Measurements from ENCODE around the gene PACSIN2.

The PACSIN2 gene

DNA sequence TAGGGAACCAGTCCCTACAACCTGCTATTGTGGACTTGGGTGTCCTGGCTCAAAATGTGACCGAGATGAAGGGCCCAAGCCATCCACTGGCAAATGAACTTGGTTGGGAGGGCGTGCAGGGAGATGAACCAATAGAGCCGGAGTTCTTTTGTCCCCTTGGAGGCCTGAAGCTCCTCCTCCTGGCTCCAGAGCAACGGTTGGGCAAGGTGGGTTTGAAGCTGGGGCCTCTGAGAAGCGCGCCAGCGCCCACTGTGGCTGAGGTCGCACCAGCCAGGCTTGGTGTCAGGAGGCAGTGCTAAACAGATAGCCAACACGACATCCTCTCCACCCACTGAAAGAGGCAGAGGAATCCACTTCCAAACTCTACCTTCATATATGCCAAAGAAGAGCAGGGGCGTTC, 36.0 kb upstream of the PACSIN2 start:
- TF ChIP-seq TAF1 (IDR thresholded peaks at IDR 0.05; ENCODE audit: borderline replicate concordance, insufficient read depth, low read length), result no peak
- no peak for TF ChIP-seq SIN3A (IDR thresholded peaks at IDR 0.05; ENCODE audit: borderline replicate concordance, insufficient read depth, low read length)
- TF ChIP-seq POLR2AphosphoS5 (IDR thresholded peaks at IDR 0.05; ENCODE audit: low read depth, low read length), result no peak
- TF ChIP-seq FOXP2 (optimal IDR thresholded peaks at IDR 0.05; ENCODE audit: borderline replicate concordance, extremely low read depth, extremely low read length, insufficient read depth), result no peak
- TF ChIP-seq, protein P1, sequence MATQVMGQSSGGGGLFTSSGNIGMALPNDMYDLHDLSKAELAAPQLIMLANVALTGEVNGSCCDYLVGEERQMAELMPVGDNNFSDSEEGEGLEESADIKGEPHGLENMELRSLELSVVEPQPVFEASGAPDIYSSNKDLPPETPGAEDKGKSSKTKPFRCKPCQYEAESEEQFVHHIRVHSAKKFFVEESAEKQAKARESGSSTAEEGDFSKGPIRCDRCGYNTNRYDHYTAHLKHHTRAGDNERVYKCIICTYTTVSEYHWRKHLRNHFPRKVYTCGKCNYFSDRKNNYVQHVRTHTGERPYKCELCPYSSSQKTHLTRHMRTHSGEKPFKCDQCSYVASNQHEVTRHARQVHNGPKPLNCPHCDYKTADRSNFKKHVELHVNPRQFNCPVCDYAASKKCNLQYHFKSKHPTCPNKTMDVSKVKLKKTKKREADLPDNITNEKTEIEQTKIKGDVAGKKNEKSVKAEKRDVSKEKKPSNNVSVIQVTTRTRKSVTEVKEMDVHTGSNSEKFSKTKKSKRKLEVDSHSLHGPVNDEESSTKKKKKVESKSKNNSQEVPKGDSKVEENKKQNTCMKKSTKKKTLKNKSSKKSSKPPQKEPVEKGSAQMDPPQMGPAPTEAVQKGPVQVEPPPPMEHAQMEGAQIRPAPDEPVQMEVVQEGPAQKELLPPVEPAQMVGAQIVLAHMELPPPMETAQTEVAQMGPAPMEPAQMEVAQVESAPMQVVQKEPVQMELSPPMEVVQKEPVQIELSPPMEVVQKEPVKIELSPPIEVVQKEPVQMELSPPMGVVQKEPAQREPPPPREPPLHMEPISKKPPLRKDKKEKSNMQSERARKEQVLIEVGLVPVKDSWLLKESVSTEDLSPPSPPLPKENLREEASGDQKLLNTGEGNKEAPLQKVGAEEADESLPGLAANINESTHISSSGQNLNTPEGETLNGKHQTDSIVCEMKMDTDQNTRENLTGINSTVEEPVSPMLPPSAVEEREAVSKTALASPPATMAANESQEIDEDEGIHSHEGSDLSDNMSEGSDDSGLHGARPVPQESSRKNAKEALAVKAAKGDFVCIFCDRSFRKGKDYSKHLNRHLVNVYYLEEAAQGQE (IDR thresholded peaks at IDR 0.05; ENCODE audit: insufficient read depth in 1 of 2, low read depth in 2 of 2, low read length in 2 of 2), result no peak

DNA sequence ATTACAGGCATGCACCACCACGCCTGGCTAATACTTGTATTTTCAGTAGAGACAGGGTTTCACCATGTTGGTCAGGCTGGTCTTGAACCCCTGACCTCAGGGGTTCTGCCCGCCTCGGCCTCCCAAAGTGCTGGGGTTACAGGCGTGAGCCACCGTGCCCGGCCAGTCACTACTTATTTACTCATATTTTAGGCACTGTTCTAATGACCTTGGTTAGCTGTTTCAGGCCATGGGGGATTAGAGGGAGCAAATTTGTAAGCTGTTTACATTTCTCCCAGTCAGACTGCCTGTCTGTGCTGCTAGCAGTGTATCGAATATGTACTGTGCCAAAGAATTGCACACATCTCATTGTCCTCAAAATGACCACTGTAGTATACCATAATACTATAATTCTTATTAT, 32.7 kb upstream of the PACSIN2 start:
- TF ChIP-seq POLR2AphosphoS5 (IDR thresholded peaks at IDR 0.05; ENCODE audit: low read depth, low read length) (no peak), SIN3A (IDR thresholded peaks at IDR 0.05; ENCODE audit: borderline replicate concordance, insufficient read depth, low read length) (no peak), TAF1 (IDR thresholded peaks at IDR 0.05; ENCODE audit: borderline replicate concordance, insufficient read depth, low read length) (no peak)

DNA sequence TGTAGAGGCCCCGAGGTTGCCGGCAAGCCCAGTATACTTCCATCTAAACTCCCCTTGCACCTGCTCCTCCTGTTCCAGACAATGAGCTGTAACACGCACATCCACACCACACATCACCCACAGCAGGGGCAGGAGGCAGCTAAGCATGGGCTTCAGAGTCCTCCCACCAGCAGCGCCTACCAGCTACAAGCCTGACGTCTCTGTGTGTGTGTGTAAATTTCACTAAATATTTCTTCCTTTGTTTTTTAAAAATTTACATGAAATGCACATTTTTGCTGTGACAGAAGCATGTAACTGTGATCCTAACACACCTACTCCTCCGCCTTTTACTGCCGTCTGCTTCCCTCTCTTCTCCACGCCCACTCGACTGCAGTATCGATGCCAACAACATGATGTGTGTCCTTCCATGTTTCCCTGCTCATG, 29.4 kb upstream of the PACSIN2 start:
- no peak for TF ChIP-seq FOXP2 (optimal IDR thresholded peaks at IDR 0.05; ENCODE audit: borderline replicate concordance, extremely low read depth, extremely low read length, insufficient read depth)
- TF ChIP-seq TAF1 (IDR thresholded peaks at IDR 0.05; ENCODE audit: borderline replicate concordance, insufficient read depth, low read length), result no peak
- TF ChIP-seq POLR2AphosphoS5 (IDR thresholded peaks at IDR 0.05; ENCODE audit: low read depth, low read length), result no peak
- TF ChIP-seq, protein P1 (IDR thresholded peaks at IDR 0.05; ENCODE audit: insufficient read depth in 1 of 2, low read depth in 2 of 2, low read length in 2 of 2), result no peak
- no peak for TF ChIP-seq SIN3A (IDR thresholded peaks at IDR 0.05; ENCODE audit: borderline replicate concordance, insufficient read depth, low read length)

DNA sequence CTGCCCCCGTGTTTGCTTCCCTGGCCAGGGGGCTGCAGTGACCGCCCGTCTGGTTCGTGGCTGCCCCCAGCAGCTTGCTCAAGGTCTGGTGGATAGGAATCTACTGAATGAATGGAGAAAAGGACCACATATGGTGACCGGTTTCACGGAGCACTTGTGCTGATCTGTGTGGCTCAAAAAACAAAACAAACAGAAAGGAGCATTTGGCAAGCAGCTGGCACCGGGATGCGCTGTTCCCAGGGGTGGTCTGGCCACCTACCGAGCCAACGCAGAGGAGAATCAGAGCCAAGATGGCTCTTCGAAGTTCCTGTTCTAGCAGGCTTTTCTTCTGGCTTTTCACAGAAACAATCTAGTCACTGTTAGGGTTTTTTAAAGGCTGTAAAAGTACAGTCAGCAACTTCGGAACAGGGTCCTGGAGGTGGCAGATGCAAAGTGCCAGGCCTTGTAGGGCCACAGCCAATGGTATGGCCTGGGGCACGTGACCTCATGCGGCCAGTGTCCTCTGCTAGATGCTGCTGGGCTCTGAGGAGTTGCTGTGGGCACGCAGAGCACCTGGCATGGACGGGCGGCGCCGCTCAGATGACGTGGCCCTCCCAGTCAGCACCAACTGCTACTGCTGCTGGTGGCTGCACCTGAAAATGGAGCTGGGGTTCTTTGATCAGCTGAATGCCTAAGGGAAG, 27.3 kb upstream of the PACSIN2 start:
- TF ChIP-seq, protein P1 (IDR thresholded peaks at IDR 0.05; ENCODE audit: insufficient read depth in 1 of 2, low read depth in 2 of 2, low read length in 2 of 2), result no peak
- TF ChIP-seq FOXP2 (optimal IDR thresholded peaks at IDR 0.05; ENCODE audit: borderline replicate concordance, extremely low read depth, extremely low read length, insufficient read depth), result no peak
- TF ChIP-seq POLR2AphosphoS5 (IDR thresholded peaks at IDR 0.05; ENCODE audit: low read depth, low read length), result no peak
- TF ChIP-seq TAF1 (IDR thresholded peaks at IDR 0.05; ENCODE audit: borderline replicate concordance, insufficient read depth, low read length), result no peak
- TF ChIP-seq SIN3A (IDR thresholded peaks at IDR 0.05; ENCODE audit: borderline replicate concordance, insufficient read depth, low read length), result no peak

DNA sequence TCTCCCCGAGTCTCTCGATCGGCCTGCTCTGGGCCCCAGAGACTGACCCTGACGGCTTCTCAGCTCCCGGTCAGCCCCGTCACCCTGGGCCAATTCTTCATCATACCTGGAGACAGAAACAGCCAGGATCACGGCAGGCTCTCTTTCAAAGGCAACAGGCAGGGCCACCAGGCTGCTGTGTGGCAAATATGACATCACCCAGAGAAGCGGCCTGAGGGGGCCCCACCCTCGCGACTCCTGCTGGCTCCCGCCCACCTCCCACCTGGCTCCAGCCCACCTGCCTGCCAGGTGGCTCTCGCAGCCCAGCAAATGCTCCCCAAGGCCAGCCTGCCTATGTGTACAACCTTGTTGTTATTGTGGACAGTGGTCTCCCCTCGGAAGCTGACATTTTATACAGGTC, 24.9 kb upstream of the PACSIN2 start:
- TF ChIP-seq, protein P1 (IDR thresholded peaks at IDR 0.05; ENCODE audit: insufficient read depth in 1 of 2, low read depth in 2 of 2, low read length in 2 of 2), result no peak
- TF ChIP-seq FOXP2 (optimal IDR thresholded peaks at IDR 0.05; ENCODE audit: borderline replicate concordance, extremely low read depth, extremely low read length, insufficient read depth) (no peak), SIN3A (IDR thresholded peaks at IDR 0.05; ENCODE audit: borderline replicate concordance, insufficient read depth, low read length) (no peak), POLR2AphosphoS5 (IDR thresholded peaks at IDR 0.05; ENCODE audit: low read depth, low read length) (no peak), TAF1 (IDR thresholded peaks at IDR 0.05; ENCODE audit: borderline replicate concordance, insufficient read depth, low read length) (no peak)

Data from PFSK-1 (cell line).